Hepatocyte (in vitro differentiated cells): ENCODE measurements around the gene RNFT2. TPM values are rescaled to one million over a fixed set of nuclear protein-coding genes. Genes with fewer than 3 reads are reported as not detected.
A peak's percentile ranks its signal among the peaks of the same experiment; 100 is the strongest.

Experiments used
- DNase-seq: peaks from one replicate; pipeline ENCODE4 v3.0.0-alpha.2; 2016; ENCODE audit warnings: low spot score
- H2AFZ ChIP-seq: fragments of 200-600 bp; sonication (generic); 2 replicates; pipeline ENCODE4 v1.6.0; 2016; ENCODE audit warnings: antibody characterized with exemption, mild to moderate bottlenecking
- H3K27ac ChIP-seq: fragments of 200-600 bp; sonication (generic); 2 replicates; pipeline ENCODE4 v1.5.1; 2016; ENCODE audit warnings: mild to moderate bottlenecking
- H3K27me3 ChIP-seq: fragments of 200-600 bp; sonication (generic); 2 replicates; pipeline ENCODE4 v1.6.1; 2016
- H3K36me3 ChIP-seq: fragments of 200-600 bp; sonication (generic); replicated peaks from 2 replicates; pipeline ENCODE4 v1.5.1; 2016; ENCODE audit warnings: low read depth; ENCODE audit not compliant: insufficient read depth
- H3K4me1 ChIP-seq: fragments of 200-600 bp; sonication (generic); 2 replicates; pipeline ENCODE4 v1.5.1; 2016; ENCODE audit warnings: mild to moderate bottlenecking, moderate library complexity; ENCODE audit not compliant: insufficient read depth
- H3K4me2 ChIP-seq: fragments of 200-600 bp; sonication (generic); 2 replicates; pipeline ENCODE4 v1.6.0; 2016
- H3K4me3 ChIP-seq: fragments of 200-600 bp; sonication (generic); 2 replicates; pipeline ENCODE4 v1.5.1; 2016; ENCODE audit warnings: mild to moderate bottlenecking
- H3K79me2 ChIP-seq: fragments of 200-600 bp; sonication (generic); 2 replicates; pipeline ENCODE4 v1.6.0; 2017; ENCODE audit warnings: mild to moderate bottlenecking
- H3K9me2 ChIP-seq: fragments of 200-600 bp; sonication (generic); replicated peaks from 2 replicates; pipeline ENCODE4 v1.6.0; 2017; ENCODE audit warnings: mild to moderate bottlenecking; ENCODE audit not compliant: insufficient read depth
- H3K9me3 ChIP-seq: fragments of 200-600 bp; sonication (generic); 2 replicates; pipeline ENCODE4 v1.5.1; 2016; ENCODE audit warnings: low read depth, mild to moderate bottlenecking
- H4K20me1 ChIP-seq: fragments of 200-600 bp; sonication (generic); 2 replicates; pipeline ENCODE4 v1.6.0; 2016; ENCODE audit warnings: mild to moderate bottlenecking; ENCODE audit not compliant: insufficient read depth, poor library complexity, severe bottlenecking
- CTCF ChIP-seq: fragments of 200-600 bp; sonication (generic); IDR thresholded peaks from 2 replicates; pipeline ENCODE4 v1.5.1; 2016; ENCODE audit warnings: antibody characterized with exemption, mild to moderate bottlenecking; ENCODE audit not compliant: poor library complexity
- EZH2 ChIP-seq: fragments of 200-600 bp; sonication (generic); IDR thresholded peaks from 2 replicates; pipeline ENCODE4 v1.6.1; 2016; ENCODE audit warnings: antibody characterized with exemption, mild to moderate bottlenecking, borderline replicate concordance
- EZH2phosphoT487 ChIP-seq: fragments of 200-600 bp; sonication (generic); IDR thresholded peaks from one replicate; pipeline ENCODE4 v1.6.1; 2018; ENCODE audit warnings: antibody characterized with exemption, mild to moderate bottlenecking, low read depth, moderate library complexity; ENCODE audit not compliant: unreplicated experiment, severe bottlenecking
- WGBS: methylation state at CpG from one replicate; pipeline ENCODE4 v1.1.6; 2016; ENCODE audit warnings: low lambda C conversion rate; ENCODE audit errors: missing lambda C conversion rate; 5-methylcytosine and 5-hydroxymethylcytosine counted together
- polyA plus RNA-seq: library from polyadenylated mRNA; unstranded; fragments of >200 nt; fragmentation: Nextera tagmentation; extraction: Ambion mirVana; gene quantifications from 2 replicates; pipeline ENCODE4 v1.2.1, GENCODE V29; 2016
- total RNA-seq: library from RNA; depleted of rRNA; stranded (reverse); fragments of >200 nt; gene quantifications from 2 replicates; pipeline ENCODE4 v1.2.3, GENCODE V29; 2014

RNFT2 gene
- total and polyA plus RNA-seq, 2 experiments from 2014 or later = 1.5 to 2.9 TPM

DNA sequence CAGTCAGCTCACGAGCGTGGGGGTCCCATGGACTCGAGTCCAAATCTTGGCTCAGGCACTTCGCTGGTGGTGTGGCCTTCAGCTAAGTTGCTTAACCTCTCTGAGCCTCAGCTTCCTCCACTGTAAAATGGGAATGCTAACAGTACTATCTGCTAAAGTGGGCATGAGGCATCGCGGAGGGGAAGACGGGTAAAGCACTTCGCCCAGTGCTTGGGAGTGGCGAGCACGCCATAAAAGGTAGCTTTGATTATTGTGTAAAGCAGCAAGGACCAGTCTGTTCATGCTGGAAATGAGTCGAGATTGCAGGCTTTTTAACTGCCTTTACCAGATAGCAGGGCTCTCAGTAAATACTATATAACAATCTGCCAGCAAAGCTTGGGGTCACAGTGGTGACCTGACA lies 118.6 kb downstream of the RNFT2 start:
- no peak overlapping the region for H2AFZ ChIP-seq
- H3K4me3 ChIP-seq = no peak overlapping the region
- no peaks in the 10 kb centered on the region for H3K9me2 ChIP-seq
- no peaks in the 10 kb centered on the region for H3K9me3 ChIP-seq
- DNase-seq = peak; percentile 31
- no peak for TF ChIP-seq EZH2phosphoT487
- no peak for TF ChIP-seq CTCF
- TF ChIP-seq EZH2 = no peak
- H4K20me1 ChIP-seq = no peaks in the 10 kb centered on the region
- H3K4me1 ChIP-seq = no peaks in the 10 kb centered on the region
- no peak overlapping the region for H3K4me2 ChIP-seq
- no peaks in the 10 kb centered on the region for H3K79me2 ChIP-seq
- H3K36me3 ChIP-seq = no peaks in the 10 kb centered on the region
- H3K27me3 ChIP-seq = peaks cover 11% of the 10 kb centered on the region
- H3K27ac ChIP-seq = no peak overlapping the region
- WGBS = 76% methylated on average over 11 of the region's 11 CpGs

GRCh38 chr12:116859079-116859478 lies 121.0 kb downstream of the RNFT2 start:
- H3K9me2 ChIP-seq = no peaks in the 10 kb centered on the region
- peaks cover 14% of the 10 kb centered on the region for H3K27me3 ChIP-seq
- H3K4me3 ChIP-seq = no peak overlapping the region
- no peaks in the 10 kb centered on the region for H3K36me3 ChIP-seq
- H3K79me2 ChIP-seq = no peaks in the 10 kb centered on the region
- no peak overlapping the region for H2AFZ ChIP-seq
- WGBS = 73% methylated on average over 5 of the region's 5 CpGs
- DNase-seq = no peak
- H3K4me1 ChIP-seq = no peaks in the 10 kb centered on the region
- TF ChIP-seq CTCF = no peak
- TF ChIP-seq EZH2 = no peak
- TF ChIP-seq EZH2phosphoT487 = no peak
- H4K20me1 ChIP-seq = no peaks in the 10 kb centered on the region
- no peak overlapping the region for H3K4me2 ChIP-seq
- no peak overlapping the region for H3K27ac ChIP-seq
- no peaks in the 10 kb centered on the region for H3K9me3 ChIP-seq

DNA sequence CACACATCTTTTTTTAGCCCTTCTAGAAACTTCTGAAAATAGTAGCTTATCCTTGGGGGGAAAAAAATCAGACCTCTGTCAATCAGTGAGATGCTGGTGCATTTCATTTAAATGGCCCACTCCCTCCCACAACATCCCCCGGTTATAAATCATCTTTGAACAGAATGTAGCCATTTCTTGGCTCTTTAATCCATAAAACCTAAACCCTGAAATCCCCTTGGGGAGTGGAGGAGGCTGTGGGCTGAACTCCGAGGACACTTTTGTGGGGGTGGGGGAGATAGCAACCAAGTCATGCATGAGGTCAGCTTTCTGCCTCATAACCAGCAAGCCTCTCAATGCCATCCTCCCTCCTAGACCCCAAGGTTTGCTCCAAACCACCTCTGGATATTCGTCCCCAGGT lies 122.1 kb downstream of the RNFT2 start:
- H3K4me2 ChIP-seq = no peak overlapping the region
- no peaks in the 10 kb centered on the region for H3K9me3 ChIP-seq
- no peaks in the 10 kb centered on the region for H3K4me1 ChIP-seq
- peaks cover 14% of the 10 kb centered on the region for H3K27me3 ChIP-seq
- H3K27ac ChIP-seq = no peak overlapping the region
- 65% methylated on average over 3 of the region's 3 CpGs for WGBS
- no peaks in the 10 kb centered on the region for H4K20me1 ChIP-seq
- no peaks in the 10 kb centered on the region for H3K9me2 ChIP-seq
- no peak overlapping the region for H3K4me3 ChIP-seq
- no peaks in the 10 kb centered on the region for H3K36me3 ChIP-seq
- H3K79me2 ChIP-seq = no peaks in the 10 kb centered on the region
- H2AFZ ChIP-seq = no peak overlapping the region
- no peak for DNase-seq
- TF ChIP-seq EZH2 (no peak), CTCF (no peak), EZH2phosphoT487 (no peak)

GRCh38 chr12:116861320-116861719 lies 123.2 kb downstream of the RNFT2 start:
- Histone ChIP-seq H3K79me2 (no peaks in the 10 kb centered on the region), H3K36me3 (no peaks in the 10 kb centered on the region), H4K20me1 (no peaks in the 10 kb centered on the region), H3K9me2 (no peaks in the 10 kb centered on the region), H3K4me3 (no peak overlapping the region), H3K9me3 (no peaks in the 10 kb centered on the region), H3K27me3 (peaks cover 14% of the 10 kb centered on the region), H3K27ac (no peak overlapping the region), H3K4me2 (no peak overlapping the region), H2AFZ (no peak overlapping the region), H3K4me1 (no peaks in the 10 kb centered on the region)
- WGBS = 68% methylated on average over 12 of the region's 12 CpGs
- peak; percentile 49 for DNase-seq
- TF ChIP-seq EZH2phosphoT487 (no peak), CTCF (no peak), EZH2 (no peak)
